HG03571 (cell line): Measurements from ENCODE around the gene OSBPL2.

ENCODE experiments used
- ATAC-seq: cut with Tn5 transposase; IDR thresholded peaks from one replicate; pipeline ENCODE4 v1.9.1; 2021; ENCODE audit not compliant: unreplicated experiment

The OSBPL2 gene

GRCh38 chr20:62205618-62206387, 32.5 kb upstream of the OSBPL2 start:
- ATAC-seq, result no peak

- ATAC-seq, result no peak
Measured at GRCh38 chr20:62206388-62206775, 31.9 kb upstream of the OSBPL2 start.

- no peak for ATAC-seq
Measured at GRCh38 chr20:62208061-62208794, 30.1 kb upstream of the OSBPL2 start.

- no peak for ATAC-seq
Measured at GRCh38 chr20:62208795-62209755, 29.2 kb upstream of the OSBPL2 start.

- no peak for ATAC-seq
Measured at GRCh38 chr20:62209850-62210495, 28.3 kb upstream of the OSBPL2 start.

- no peak for ATAC-seq
Measured at GRCh38 chr20:62210496-62210855, 27.8 kb upstream of the OSBPL2 start.

- ATAC-seq, result no peak
Measured at GRCh38 chr20:62211216-62211615, 27.1 kb upstream of the OSBPL2 start.

- no peak for ATAC-seq
Measured at GRCh38 chr20:62211769-62212288, 26.5 kb upstream of the OSBPL2 start.

- no peak for ATAC-seq
Measured at GRCh38 chr20:62212299-62212698, 26.0 kb upstream of the OSBPL2 start.

GRCh38 chr20:62214067-62214466, 24.3 kb upstream of the OSBPL2 start:
- no peak for ATAC-seq

GRCh38 chr20:62215020-62215990, 23.0 kb upstream of the OSBPL2 start:
- no peak for ATAC-seq

GRCh38 chr20:62215991-62216635, 22.2 kb upstream of the OSBPL2 start:
- ATAC-seq, result no peak

- no peak for ATAC-seq
Measured at GRCh38 chr20:62216636-62217566, 21.4 kb upstream of the OSBPL2 start.

GRCh38 chr20:62217913-62218773, 20.2 kb upstream of the OSBPL2 start:
- ATAC-seq, result no peak

GRCh38 chr20:62219101-62219991, 19.0 kb upstream of the OSBPL2 start:
- ATAC-seq, result no peak
